SJCRH30 (cell line): ENCODE data around the gene PLXDC1. TPM values are rescaled to one million over a fixed set of nuclear protein-coding genes. Genes with fewer than 3 reads are reported as not detected.

Experiments
- DNase-seq, 2 experiments: peaks; one replicate each; pipeline ENCODE4 v3.0.0-alpha.2; 2015 to 2020
- H3K27ac ChIP-seq: fragments of 250-450 bp; sonication (Bioruptor Pico); 2 replicates; pipeline ENCODE4 v1.5.1; 2020; ENCODE audit warnings: mild to moderate bottlenecking, moderate library complexity
- H3K27me3 ChIP-seq: fragments of 250-450 bp; sonication (Bioruptor Pico); 2 replicates; pipeline ENCODE4 v1.5.1; 2020; ENCODE audit warnings: mild to moderate bottlenecking, moderate library complexity
- H3K36me3 ChIP-seq: fragments of 250-450 bp; sonication (Bioruptor Pico); 2 replicates; pipeline ENCODE4 v1.5.1; 2020; ENCODE audit warnings: mild to moderate bottlenecking, moderate library complexity
- H3K4me1 ChIP-seq: fragments of 250-450 bp; sonication (Bioruptor Pico); 2 replicates; pipeline ENCODE4 v1.5.1; 2020; ENCODE audit warnings: mild to moderate bottlenecking, moderate library complexity
- H3K4me3 ChIP-seq: fragments of 250-450 bp; sonication (Bioruptor Pico); 2 replicates; pipeline ENCODE4 v1.5.1; 2020; ENCODE audit warnings: mild to moderate bottlenecking, moderate library complexity
- H3K9me3 ChIP-seq: fragments of 250-450 bp; sonication (Bioruptor Pico); replicated peaks from 2 replicates; pipeline ENCODE4 v1.5.1; 2020; ENCODE audit warnings: mild to moderate bottlenecking, moderate library complexity
- total RNA-seq: library from RNA; depleted of rRNA; stranded (reverse); fragments of >200 nt; shearing (Covaris generic); gene quantifications from 2 replicates; pipeline ENCODE4 v1.2.3, GENCODE V29; 2014

Gene PLXDC1
- total RNA-seq, 1 experiment from 2014 or later: 0.06 TPM

- no peak overlapping the region for H3K27ac ChIP-seq
- no peak for DNase-seq
- peaks cover 45% of the 10 kb centered on the region for H3K36me3 ChIP-seq
- no peak overlapping the region for H3K4me3 ChIP-seq
- peaks cover 26% of the 10 kb centered on the region for H3K4me1 ChIP-seq
- H3K9me3 ChIP-seq: no peaks in the 10 kb centered on the region
- H3K27me3 ChIP-seq: no peaks in the 10 kb centered on the region
Measured at GRCh38 chr17:39192901-39193300, 41.5 kb upstream of the PLXDC1 start.

- H3K4me3 ChIP-seq: no peak overlapping the region
- DNase-seq: peak; percentile 53 to 59
Measured at GRCh38 chr17:39191750-39192510, 40.5 kb upstream of the PLXDC1 start.

GRCh38 chr17:39187152-39187830, 35.9 kb upstream of the PLXDC1 start:
- H3K4me3 ChIP-seq: no peak overlapping the region
- H3K36me3 ChIP-seq: peaks cover 45% of the 10 kb centered on the region
- no peaks in the 10 kb centered on the region for H3K9me3 ChIP-seq
- no peak overlapping the region for H3K27ac ChIP-seq
- no peak for DNase-seq
- H3K4me1 ChIP-seq: peaks cover 9% of the 10 kb centered on the region
- H3K27me3 ChIP-seq: no peaks in the 10 kb centered on the region

More at GRCh38 chr17:39191750-39192510, 40.5 kb upstream of the PLXDC1 start:
- Histone ChIP-seq H3K27ac (peak overlapping the region; percentile 40), H3K36me3 (peaks cover 48% of the 10 kb centered on the region), H3K4me1 (peaks cover 26% of the 10 kb centered on the region), H3K9me3 (no peaks in the 10 kb centered on the region), H3K27me3 (no peaks in the 10 kb centered on the region)

GRCh38 chr17:39186481-39187002, 35.1 kb upstream of the PLXDC1 start:
- H3K27ac ChIP-seq: no peak overlapping the region
- no peaks in the 10 kb centered on the region for H3K9me3 ChIP-seq
- no peak overlapping the region for H3K4me3 ChIP-seq
- peaks cover 48% of the 10 kb centered on the region for H3K36me3 ChIP-seq
- H3K27me3 ChIP-seq: no peaks in the 10 kb centered on the region
- peaks cover 2% of the 10 kb centered on the region; the same call in 1 of the 2 replicates for H3K4me1 ChIP-seq
- DNase-seq: no peak

- Histone ChIP-seq H3K4me3 (no peak overlapping the region), H3K36me3 (peaks cover 33% of the 10 kb centered on the region), H3K9me3 (no peaks in the 10 kb centered on the region), H3K4me1 (no peaks in the 10 kb centered on the region), H3K27me3 (no peaks in the 10 kb centered on the region), H3K27ac (no peak overlapping the region)
- no peak for DNase-seq
Measured at GRCh38 chr17:39183720-39184119, 32.3 kb upstream of the PLXDC1 start.

- Histone ChIP-seq H3K36me3 (peaks cover 31% of the 10 kb centered on the region), H3K4me1 (no peaks in the 10 kb centered on the region)
Measured at GRCh38 chr17:39183045-39183444, 31.6 kb upstream of the PLXDC1 start.

GRCh38 chr17:39181303-39181702, 29.9 kb upstream of the PLXDC1 start:
- no peak for DNase-seq
- H3K9me3 ChIP-seq: no peaks in the 10 kb centered on the region
- H3K4me1 ChIP-seq: no peaks in the 10 kb centered on the region
- peaks cover 43% of the 10 kb centered on the region for H3K36me3 ChIP-seq
- H3K27ac ChIP-seq: no peak overlapping the region
- no peaks in the 10 kb centered on the region for H3K27me3 ChIP-seq
- no peak overlapping the region for H3K4me3 ChIP-seq

More at GRCh38 chr17:39183045-39183444, 31.6 kb upstream of the PLXDC1 start:
- no peaks in the 10 kb centered on the region for H3K9me3 ChIP-seq
- H3K27me3 ChIP-seq: no peaks in the 10 kb centered on the region
- DNase-seq: no peak
- no peak overlapping the region for H3K4me3 ChIP-seq
- no peak overlapping the region for H3K27ac ChIP-seq

- H3K27ac ChIP-seq: no peak overlapping the region
- H3K4me1 ChIP-seq: peaks cover 9% of the 10 kb centered on the region
Measured at GRCh38 chr17:39178536-39178935, 27.1 kb upstream of the PLXDC1 start.

GRCh38 chr17:39177256-39177655, 25.8 kb upstream of the PLXDC1 start:
- Histone ChIP-seq H3K4me3 (no peak overlapping the region), H3K27ac (no peak overlapping the region), H3K27me3 (no peaks in the 10 kb centered on the region), H3K9me3 (no peaks in the 10 kb centered on the region), H3K4me1 (peaks cover 9% of the 10 kb centered on the region), H3K36me3 (peaks cover 35% of the 10 kb centered on the region)
- peak; percentile 47 for DNase-seq

More at GRCh38 chr17:39178536-39178935, 27.1 kb upstream of the PLXDC1 start:
- Histone ChIP-seq H3K27me3 (no peaks in the 10 kb centered on the region), H3K4me3 (no peak overlapping the region), H3K9me3 (no peaks in the 10 kb centered on the region), H3K36me3 (peaks cover 46% of the 10 kb centered on the region)
- no peak for DNase-seq

- Histone ChIP-seq H3K36me3 (peaks cover 22% of the 10 kb centered on the region; the same call in 1 of the 2 replicates), H3K27ac (no peak overlapping the region), H3K27me3 (no peaks in the 10 kb centered on the region), H3K4me1 (peaks cover 9% of the 10 kb centered on the region), H3K9me3 (no peaks in the 10 kb centered on the region), H3K4me3 (no peak overlapping the region)
- DNase-seq: no peak
Measured at GRCh38 chr17:39175695-39176093, 24.3 kb upstream of the PLXDC1 start.

GRCh38 chr17:39174920-39175694, 23.7 kb upstream of the PLXDC1 start:
- no peaks in the 10 kb centered on the region for H3K9me3 ChIP-seq
- peaks cover 9% of the 10 kb centered on the region for H3K4me1 ChIP-seq
- DNase-seq: peak; percentile 71 to 87
- no peak overlapping the region for H3K4me3 ChIP-seq
- H3K27ac ChIP-seq: no peak overlapping the region
- no peaks in the 10 kb centered on the region for H3K27me3 ChIP-seq
- peaks cover 19% of the 10 kb centered on the region; the same call in 1 of the 2 replicates for H3K36me3 ChIP-seq

GRCh38 chr17:39173526-39174274, 22.3 kb upstream of the PLXDC1 start:
- peaks cover 19% of the 10 kb centered on the region; the same call in 1 of the 2 replicates for H3K36me3 ChIP-seq
- H3K4me1 ChIP-seq: peaks cover 9% of the 10 kb centered on the region
- no peak overlapping the region for H3K27ac ChIP-seq
- no peaks in the 10 kb centered on the region for H3K9me3 ChIP-seq
- no peaks in the 10 kb centered on the region for H3K27me3 ChIP-seq
- H3K4me3 ChIP-seq: no peak overlapping the region
- no peak for DNase-seq

GRCh38 chr17:39173080-39173479, 21.6 kb upstream of the PLXDC1 start:
- H3K27ac ChIP-seq: no peak overlapping the region
- no peak for DNase-seq
- no peaks in the 10 kb centered on the region for H3K27me3 ChIP-seq
- no peaks in the 10 kb centered on the region; the same call in 1 of the 2 replicates for H3K9me3 ChIP-seq
- H3K36me3 ChIP-seq: peaks cover 19% of the 10 kb centered on the region; the same call in 1 of the 2 replicates
- peaks cover 9% of the 10 kb centered on the region for H3K4me1 ChIP-seq
- H3K4me3 ChIP-seq: no peak overlapping the region

- no peaks in the 10 kb centered on the region; the same call in 1 of the 2 replicates for H3K9me3 ChIP-seq
Measured at GRCh38 chr17:39171933-39172332, 20.5 kb upstream of the PLXDC1 start.

More at GRCh38 chr17:39171933-39172332, 20.5 kb upstream of the PLXDC1 start:
- no peaks in the 10 kb centered on the region for H3K27me3 ChIP-seq
- no peak overlapping the region for H3K4me3 ChIP-seq
- peaks cover 9% of the 10 kb centered on the region; the same call in 1 of the 2 replicates for H3K36me3 ChIP-seq
- peaks cover 9% of the 10 kb centered on the region for H3K4me1 ChIP-seq
- no peak overlapping the region for H3K27ac ChIP-seq
- DNase-seq: no peak
